Muscle layer of colon (tissue), 2 donors: ENCODE results near the gene PYGO2.

Source experiments
- H3K27ac ChIP-seq: one replicate; pipeline ENCODE4 v1.7.0; 2013; ENCODE audit warnings: low read depth, mild to moderate bottlenecking, low read length, moderate library complexity
- H3K27me3 ChIP-seq, 2 donors: one replicate each; pipeline ENCODE4 v1.7.0; 2013; ENCODE audit warnings: low read length in 2 of 2, mild to moderate bottlenecking in 2 of 2; ENCODE audit not compliant: insufficient read depth in 2 of 2, control insufficient read depth in 1 of 2
- H3K36me3 ChIP-seq: one replicate; pipeline ENCODE4 v1.7.0; 2013; ENCODE audit warnings: mild to moderate bottlenecking, low read length; ENCODE audit not compliant: insufficient read depth
- H3K4me1 ChIP-seq: one replicate; pipeline ENCODE4 v1.7.0; 2013; ENCODE audit warnings: mild to moderate bottlenecking, low read length; ENCODE audit not compliant: insufficient read depth
- H3K4me3 ChIP-seq, 2 donors: one replicate each; pipeline ENCODE4 v1.7.0; 2013; ENCODE audit warnings: low read length in 2 of 2, low read depth in 1 of 2, mild to moderate bottlenecking in 1 of 2, moderate library complexity in 1 of 2
- H3K9ac ChIP-seq: one replicate; pipeline ENCODE4 v1.7.0; 2013; ENCODE audit warnings: low read length
- H3K9me3 ChIP-seq: one replicate; pipeline ENCODE4 v1.7.0; 2013; ENCODE audit warnings: mild to moderate bottlenecking, low read length
- donor health status: abdominal sarcoma.
- donor health status: Adenocarcinoma of cecum.

PYGO2 gene

DNA sequence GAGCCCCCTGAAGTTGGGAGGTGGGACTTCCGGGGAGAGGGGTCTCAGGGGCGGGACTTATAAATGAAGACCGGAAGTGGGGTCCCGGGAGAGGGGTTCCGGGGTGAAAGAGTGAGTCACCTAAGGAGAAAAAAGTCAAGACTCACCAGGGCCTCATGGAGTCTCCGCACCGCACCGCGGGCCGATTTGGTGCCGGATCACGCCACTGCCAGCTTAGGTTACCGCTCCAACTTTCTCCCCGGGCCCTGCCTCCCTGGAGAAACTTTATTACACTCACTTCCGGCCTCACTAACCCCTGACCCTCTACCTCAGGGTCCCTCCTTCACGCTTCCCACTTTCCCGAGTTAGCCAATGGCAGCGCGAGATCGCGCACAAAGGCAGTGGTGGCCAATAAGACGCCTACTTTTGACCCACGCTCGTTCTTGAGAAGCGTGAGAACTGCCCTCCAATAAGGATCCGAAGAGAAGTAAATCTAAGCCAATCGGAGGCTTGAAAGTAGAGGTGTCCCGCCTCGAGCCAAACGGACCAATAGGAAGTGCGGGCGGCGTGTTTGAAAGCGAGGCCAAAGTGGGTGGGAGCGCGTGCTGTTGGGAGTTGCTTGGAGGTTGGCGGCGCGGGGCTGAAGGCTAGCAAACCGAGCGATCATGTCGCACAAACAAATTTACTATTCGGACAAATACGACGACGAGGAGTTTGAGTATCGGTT is 12.7 kb upstream of the PYGO2 start, which contains the start of gene CKS1B:
CKS1B (plus strand) TSS at position 580 of the 706 bp plus-strand sequence; CDS start at position 645, 65 bp downstream.
- Histone ChIP-seq H3K36me3 (no peaks in the 10 kb centered on the region), H3K27ac (peak within 1 kb of the TSS; percentile 89), H3K27me3 (no peaks in the 10 kb centered on the region), H3K4me3 (peak within 1 kb of the TSS; percentile 55 to 90), H3K9me3 (no peaks in the 10 kb centered on the region), H3K9ac (peak within 1 kb of the TSS; percentile 96), H3K4me1 (peaks cover 44% of the 10 kb centered on the region)

DNA sequence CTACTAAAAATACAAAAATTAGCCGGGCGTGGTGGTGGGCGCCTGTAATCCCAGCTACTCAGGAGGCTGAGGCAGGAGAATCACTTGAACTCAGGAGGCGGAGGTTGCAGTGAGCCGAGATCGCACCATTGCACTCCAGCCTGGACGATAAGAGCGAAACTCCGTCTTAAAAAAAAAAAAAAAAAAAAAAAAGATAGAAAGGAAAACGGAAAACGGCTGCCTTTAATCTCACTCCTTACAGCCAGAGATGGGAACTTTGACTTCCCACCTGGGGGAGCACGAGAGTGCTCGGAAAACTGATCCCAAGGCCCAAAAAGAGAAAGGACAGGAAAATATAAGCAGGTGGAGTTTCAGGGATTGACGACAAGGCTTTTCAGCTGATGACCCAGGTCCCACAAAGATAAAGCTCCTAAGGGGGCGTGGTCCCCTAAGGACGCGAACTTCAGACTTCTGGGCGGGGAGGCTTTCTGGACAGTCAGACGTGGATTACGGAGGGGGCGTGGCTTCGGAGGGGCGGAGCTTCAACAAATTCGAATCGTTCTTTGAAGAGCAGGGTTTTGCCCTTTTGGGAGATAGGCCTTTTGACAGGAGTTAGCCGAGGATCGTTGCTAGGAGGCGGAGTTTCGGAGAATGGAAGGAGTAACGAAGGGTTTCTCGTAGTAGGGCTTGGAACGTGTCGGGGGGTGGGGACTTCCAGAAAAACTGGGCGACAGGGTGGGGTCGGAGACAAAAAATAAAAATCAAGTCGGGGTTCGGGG is 11.9 kb upstream of the PYGO2 start:
- H3K4me1 ChIP-seq = peaks cover 51% of the 10 kb centered on the region
- peak overlapping the region; percentile 55 to 90 for H3K4me3 ChIP-seq
- peaks cover 4% of the 10 kb centered on the region for H3K36me3 ChIP-seq
- peak overlapping the region; percentile 96 for H3K9ac ChIP-seq
- no peaks in the 10 kb centered on the region for H3K27me3 ChIP-seq
- no peaks in the 10 kb centered on the region for H3K9me3 ChIP-seq
- peak overlapping the region; percentile 75 for H3K27ac ChIP-seq

GRCh38 chr1:154972517-154973343 is 11.1 kb upstream of the PYGO2 start:
- no peaks in the 10 kb centered on the region for H3K27me3 ChIP-seq
- H3K4me1 ChIP-seq = peaks cover 51% of the 10 kb centered on the region
- peaks cover 11% of the 10 kb centered on the region for H3K36me3 ChIP-seq
- peak overlapping the region; percentile 37 for H3K9ac ChIP-seq
- H3K4me3 ChIP-seq = peak overlapping the region in 1 of 2 donors; percentile 90
- peak overlapping the region; percentile 75 for H3K27ac ChIP-seq
- no peaks in the 10 kb centered on the region for H3K9me3 ChIP-seq

- peaks cover 17% of the 10 kb centered on the region for H3K36me3 ChIP-seq
- no peak overlapping the region for H3K9ac ChIP-seq
- H3K27ac ChIP-seq = peak overlapping the region; percentile 75
- no peaks in the 10 kb centered on the region for H3K9me3 ChIP-seq
- H3K27me3 ChIP-seq = no peaks in the 10 kb centered on the region
- H3K4me1 ChIP-seq = peaks cover 51% of the 10 kb centered on the region
- H3K4me3 ChIP-seq = peak overlapping the region in 1 of 2 donors; percentile 90
Measured at GRCh38 chr1:154972213-154972516, 10.6 kb upstream of the PYGO2 start.

GRCh38 chr1:154971341-154971998 is 9.9 kb upstream of the PYGO2 start:
- Histone ChIP-seq H3K4me1 (peaks cover 50% of the 10 kb centered on the region), H3K4me3 (peak overlapping the region in 1 of 2 donors; percentile 65), H3K36me3 (peaks cover 24% of the 10 kb centered on the region), H3K9ac (peak overlapping the region; percentile 49), H3K27me3 (no peaks in the 10 kb centered on the region), H3K27ac (peak overlapping the region; percentile 87), H3K9me3 (no peaks in the 10 kb centered on the region)

- H3K4me3 ChIP-seq = peak within 1 kb of the TSS; percentile 55 to 65
- no peaks in the 10 kb centered on the region for H3K9me3 ChIP-seq
- H3K27ac ChIP-seq = peak within 1 kb of the TSS; percentile 87
- H3K9ac ChIP-seq = peak within 1 kb of the TSS; percentile 49
- peaks cover 31% of the 10 kb centered on the region for H3K36me3 ChIP-seq
- H3K27me3 ChIP-seq = no peaks in the 10 kb centered on the region
- H3K4me1 ChIP-seq = peaks cover 43% of the 10 kb centered on the region
Measured at GRCh38 chr1:154970631-154971340, 9.2 kb upstream of the PYGO2 start, which contains the start of gene SHC1. TSS of gene SHC1 (minus strand) at chr1:154970747. CDS start at chr1:154970526, 221 bp downstream.

DNA sequence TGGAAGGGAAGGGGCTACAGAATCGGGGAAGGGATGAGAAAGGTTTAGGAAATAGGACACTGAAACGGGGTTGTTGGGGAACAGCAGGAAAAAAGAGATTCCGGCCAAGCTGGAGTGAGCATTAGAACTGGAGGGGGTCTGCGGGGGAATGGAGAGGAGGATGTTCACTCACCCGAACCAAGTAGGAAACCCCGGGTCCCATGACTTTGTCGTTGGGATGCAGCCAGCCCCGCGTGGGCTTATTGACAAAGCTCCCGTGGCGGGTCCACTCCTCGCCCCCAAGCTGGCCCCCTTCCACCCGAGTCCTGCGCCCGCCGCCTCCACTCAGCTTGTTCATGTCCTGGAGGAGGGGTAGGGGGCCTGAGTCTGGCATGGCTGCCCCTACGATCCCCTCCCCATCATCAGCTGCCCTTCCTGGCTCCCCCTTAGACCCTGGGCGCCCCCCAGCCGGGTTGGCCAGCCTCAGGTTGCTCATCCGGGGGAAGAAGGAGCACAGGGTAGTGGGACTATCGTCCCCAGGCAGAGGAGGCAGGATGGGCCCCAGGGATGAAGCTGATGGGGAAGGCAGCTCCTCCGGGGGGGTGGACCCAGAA is 8.4 kb upstream of the PYGO2 start:
- Histone ChIP-seq H3K27me3 (no peaks in the 10 kb centered on the region), H3K36me3 (peaks cover 38% of the 10 kb centered on the region), H3K27ac (peak overlapping the region; percentile 87), H3K4me3 (peak overlapping the region; percentile 55 to 65), H3K9me3 (no peaks in the 10 kb centered on the region), H3K4me1 (peaks cover 43% of the 10 kb centered on the region), H3K9ac (peak overlapping the region; percentile 49)

- Histone ChIP-seq H3K9me3 (no peaks in the 10 kb centered on the region), H3K4me1 (peaks cover 43% of the 10 kb centered on the region), H3K4me3 (peak overlapping the region; percentile 0 to 65), H3K27me3 (no peaks in the 10 kb centered on the region), H3K27ac (peak overlapping the region; percentile 87), H3K9ac (peak overlapping the region; percentile 49), H3K36me3 (peaks cover 45% of the 10 kb centered on the region)
Measured at GRCh38 chr1:154969246-154969645, 7.7 kb upstream of the PYGO2 start.

GRCh38 chr1:154968731-154969130 is 7.1 kb upstream of the PYGO2 start:
- Histone ChIP-seq H3K9me3 (no peaks in the 10 kb centered on the region), H3K4me1 (peaks cover 43% of the 10 kb centered on the region), H3K4me3 (no peak overlapping the region), H3K9ac (peak overlapping the region; percentile 49), H3K36me3 (peaks cover 50% of the 10 kb centered on the region), H3K27ac (no peak overlapping the region), H3K27me3 (no peaks in the 10 kb centered on the region)

DNA sequence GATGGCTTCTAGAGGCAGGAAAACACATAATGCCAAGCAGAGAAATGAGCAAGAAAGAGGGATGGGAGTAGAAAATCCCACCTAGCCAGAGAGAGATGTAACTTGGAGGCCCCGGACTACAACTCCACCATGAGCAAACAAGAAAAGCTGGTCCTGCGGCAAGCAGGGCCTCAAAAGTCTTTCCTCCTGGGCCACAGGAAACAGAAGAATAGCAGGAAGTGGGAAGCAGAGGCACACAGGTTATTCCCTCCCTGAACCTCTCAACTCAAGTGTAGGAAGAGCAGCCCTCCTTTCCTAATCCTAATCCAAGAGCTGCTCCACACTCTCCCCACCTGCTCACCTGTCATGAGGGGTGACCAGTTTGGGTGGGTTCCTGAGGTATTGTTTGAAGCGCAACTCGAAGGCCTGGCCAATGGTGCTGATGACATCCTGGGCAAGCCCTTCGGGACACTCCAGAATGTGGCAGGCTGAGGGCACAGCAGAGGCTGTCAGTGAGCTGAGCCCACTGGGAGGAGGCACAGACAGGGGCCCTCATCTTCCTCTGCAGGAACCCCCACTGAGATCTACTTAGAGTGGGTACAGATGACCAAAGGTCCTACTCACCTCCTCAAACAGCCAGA is 5.9 kb upstream of the PYGO2 start:
- Histone ChIP-seq H3K36me3 (peaks cover 59% of the 10 kb centered on the region), H3K9me3 (no peaks in the 10 kb centered on the region), H3K9ac (no peak overlapping the region), H3K4me3 (no peak overlapping the region), H3K27ac (peak overlapping the region; percentile 23), H3K4me1 (peaks cover 45% of the 10 kb centered on the region), H3K27me3 (no peaks in the 10 kb centered on the region)
